H54 (cell line): Measurements from ENCODE around the gene GPATCH2L.
A peak's percentile ranks its signal among the peaks of the same experiment; 100 is the strongest.

Source experiments
- DNase-seq: peaks from one replicate; pipeline ENCODE4 v3.0.0; 2011; ENCODE audit warnings: low spot score, mixed read lengths; ENCODE audit not compliant: insufficient read length
- FAIRE-seq: peaks from 3 replicates; lab custom pipeline; 2011; peaks lifted over from hg19 to GRCh38; lab: Jason Lieb, UNC
- POLR2A ChIP-seq: IDR thresholded peaks from 2 replicates; pipeline ENCODE4 v1.6.1; 2011; ENCODE audit warnings: low read depth, mild to moderate bottlenecking, low read length

The GPATCH2L gene

DNA sequence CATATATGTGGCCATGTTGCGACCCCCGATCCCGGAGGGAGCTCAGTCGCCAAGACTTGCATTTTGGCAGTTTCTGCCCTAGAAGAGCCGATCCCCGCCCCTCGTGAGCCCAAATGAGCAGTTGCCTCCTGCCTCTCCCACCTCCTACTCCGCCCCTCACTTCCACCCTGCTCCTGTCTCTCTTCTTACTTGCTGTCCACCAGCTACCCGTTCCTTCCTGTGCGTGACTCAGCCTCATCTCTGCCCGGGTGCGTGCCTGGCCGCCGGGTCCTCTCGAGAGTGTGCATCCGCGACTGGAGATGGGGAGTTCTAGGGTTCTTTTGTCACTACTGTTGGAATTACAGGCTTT, 585 bp downstream of the GPATCH2L start:
- no peak for TF ChIP-seq POLR2A
- peak; percentile 85 for FAIRE-seq

DNA sequence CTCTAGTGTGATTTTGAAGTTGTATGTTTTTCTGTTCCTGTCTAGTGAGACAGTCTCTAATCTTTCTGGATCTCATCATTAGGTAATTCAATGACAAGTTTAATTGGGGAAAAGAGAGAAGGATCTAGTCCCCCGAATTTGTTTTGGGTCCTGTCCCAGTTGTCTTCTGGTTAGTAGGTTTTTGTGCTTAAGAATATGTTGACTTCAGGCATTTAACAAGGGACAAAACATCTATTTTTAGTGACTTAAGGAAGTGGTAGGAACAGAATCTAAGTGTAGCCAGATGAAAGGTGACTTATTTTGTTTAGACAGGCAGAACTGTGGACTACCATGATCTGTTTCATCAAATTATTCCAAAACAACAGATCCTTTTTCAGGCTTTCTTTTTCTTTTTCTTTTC, 2.2 kb downstream of the GPATCH2L start:
- FAIRE-seq, result no peak
- TF ChIP-seq POLR2A, result no peak
- no peak for DNase-seq

More for the DNA sequence above, 585 bp downstream of the GPATCH2L start:
- peak; percentile 77 for DNase-seq

DNA sequence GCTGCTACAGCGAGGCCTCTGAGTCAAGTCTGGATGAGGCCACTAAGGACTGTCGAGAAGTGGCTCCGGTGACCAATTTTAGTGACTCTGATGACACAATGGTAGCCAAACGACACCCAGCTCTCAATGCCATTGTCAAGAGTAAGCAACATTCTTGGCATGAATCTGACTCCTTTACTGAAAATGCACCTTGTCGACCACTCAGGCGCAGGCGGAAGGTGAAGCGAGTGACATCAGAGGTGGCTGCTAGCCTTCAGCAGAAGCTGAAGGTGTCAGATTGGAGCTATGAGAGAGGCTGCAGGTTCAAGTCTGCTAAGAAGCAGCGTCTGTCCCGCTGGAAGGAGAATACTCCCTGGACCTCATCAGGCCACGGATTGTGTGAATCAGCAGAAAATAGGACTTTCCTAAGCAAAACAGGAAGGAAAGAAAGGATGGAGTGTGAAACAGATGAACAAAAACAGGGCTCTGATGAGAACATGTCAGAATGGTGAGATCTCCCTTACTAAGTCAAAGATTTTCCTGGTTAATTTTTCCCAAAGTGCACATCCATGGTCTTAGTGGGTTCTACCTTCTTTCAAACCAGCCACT, 2.9 kb downstream of the GPATCH2L start:
- DNase-seq (no peak), FAIRE-seq (no peak)
- TF ChIP-seq POLR2A, result no peak

DNA sequence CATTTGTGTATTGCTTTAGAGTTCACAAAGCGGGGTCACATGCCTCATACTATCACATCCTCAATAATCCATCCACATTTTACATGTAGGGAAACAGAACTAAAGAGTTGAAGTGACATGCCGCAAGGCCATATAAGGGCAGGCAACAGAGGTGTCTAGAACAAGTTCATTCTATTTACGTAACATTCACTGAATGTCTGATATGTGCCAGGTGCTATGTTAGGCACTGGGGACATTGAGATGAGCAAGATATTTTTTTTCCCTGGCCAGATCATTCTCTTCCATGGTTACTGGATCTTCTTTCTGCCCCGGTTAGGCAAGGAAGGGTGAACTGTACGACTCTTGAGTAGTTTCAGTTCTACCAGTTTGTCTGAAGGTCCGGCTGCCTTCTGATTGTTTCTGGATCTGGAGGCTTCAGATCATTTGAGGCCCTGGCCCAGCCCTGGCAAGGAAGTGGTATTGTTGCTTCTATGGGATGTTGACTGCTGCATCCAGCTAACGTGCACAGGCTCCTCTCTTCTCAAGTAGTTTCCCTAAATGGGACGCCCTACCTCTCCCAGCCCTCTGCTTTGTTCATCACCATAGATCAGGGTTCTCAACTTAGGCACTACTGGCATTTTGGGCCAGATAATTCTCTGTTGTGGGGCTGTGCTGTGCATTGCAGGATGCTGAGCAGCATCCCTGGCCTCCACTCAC, 12.1 kb downstream of the GPATCH2L start:
- DNase-seq, result no peak
- FAIRE-seq, result no peak
- no peak for TF ChIP-seq POLR2A

DNA sequence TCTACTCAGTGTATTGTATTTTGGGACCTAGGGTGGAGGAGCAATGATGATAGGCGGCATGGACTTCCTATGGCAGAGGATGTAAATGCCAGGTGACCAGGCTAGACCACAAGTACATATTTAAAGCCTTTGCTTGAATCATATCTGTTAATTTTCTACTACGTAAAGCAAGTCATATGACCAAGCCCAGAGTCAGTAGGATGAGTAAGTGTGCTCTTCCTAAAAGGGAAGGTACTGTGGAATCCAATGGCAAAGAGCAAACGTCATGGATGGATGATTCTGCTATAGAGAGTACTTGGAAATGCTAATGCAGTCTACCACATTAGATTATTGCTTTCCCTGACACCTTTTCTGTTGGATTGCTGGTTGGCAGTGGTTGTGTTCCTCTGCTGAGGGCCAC, 16.8 kb downstream of the GPATCH2L start:
- FAIRE-seq, result no peak
- no peak for DNase-seq

DNA sequence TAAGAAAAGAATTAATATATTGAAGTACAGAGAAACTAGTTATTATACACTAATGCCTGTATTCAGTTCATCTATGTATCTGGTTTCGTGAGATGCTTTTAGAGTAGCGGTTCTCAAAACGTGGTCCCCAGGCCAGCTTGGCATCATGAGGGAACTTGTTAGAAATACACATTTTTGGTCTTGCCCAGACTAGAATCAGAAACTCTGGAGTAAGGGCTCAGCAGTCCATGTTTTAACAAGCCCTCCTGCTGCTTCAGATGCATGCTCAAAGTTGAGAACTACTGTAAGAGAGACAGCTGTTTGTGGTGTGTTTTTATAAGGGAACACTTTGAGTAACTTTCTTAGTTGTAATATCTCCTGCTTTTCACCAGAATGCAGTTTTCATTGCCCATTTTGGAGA, 18.1 kb downstream of the GPATCH2L start:
- DNase-seq (no peak), FAIRE-seq (no peak)
- no peak for TF ChIP-seq POLR2A

More for the DNA sequence above, 16.8 kb downstream of the GPATCH2L start:
- TF ChIP-seq POLR2A, result no peak

DNA sequence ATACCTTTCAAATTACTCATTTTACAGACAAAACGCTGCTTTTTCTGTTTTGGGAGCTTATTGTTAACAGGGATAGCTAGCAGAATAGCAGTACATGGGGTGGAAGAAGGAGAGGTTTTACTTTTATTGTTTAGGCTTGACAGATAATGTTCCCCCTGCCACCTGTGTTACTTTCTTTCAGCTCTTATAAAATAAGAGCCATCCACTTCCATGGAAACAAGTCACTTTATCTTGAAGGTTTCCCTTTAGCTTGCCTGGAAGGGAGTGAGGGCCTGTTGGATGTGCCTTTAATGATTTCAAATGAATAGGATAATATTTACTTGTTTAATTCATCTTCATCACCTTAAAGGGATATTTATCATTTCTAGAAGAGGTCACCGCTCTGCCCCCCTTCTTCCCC, 23.3 kb downstream of the GPATCH2L start:
- FAIRE-seq, result no peak
- no peak for DNase-seq
- TF ChIP-seq POLR2A, result no peak

DNA sequence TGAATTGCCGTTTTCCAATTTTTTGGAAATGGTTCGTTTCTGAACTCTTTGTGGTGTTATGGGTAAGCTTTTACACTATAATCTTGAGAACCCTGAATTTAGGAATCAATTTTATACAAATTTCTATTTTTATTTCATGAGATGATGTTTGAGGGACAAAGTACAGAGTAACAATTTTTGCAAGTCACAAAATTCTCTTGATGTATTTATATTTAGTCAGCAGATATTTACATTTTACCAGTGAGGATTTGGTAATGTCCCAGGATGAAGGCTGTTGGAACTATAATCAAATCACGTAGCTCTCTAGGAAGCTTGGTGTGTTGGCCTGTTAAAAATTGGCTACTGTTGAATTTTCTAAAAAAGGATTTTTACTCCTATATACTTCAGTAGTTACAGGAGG, 24.2 kb downstream of the GPATCH2L start:
- no peak for TF ChIP-seq POLR2A
- FAIRE-seq, result no peak
- no peak for DNase-seq

DNA sequence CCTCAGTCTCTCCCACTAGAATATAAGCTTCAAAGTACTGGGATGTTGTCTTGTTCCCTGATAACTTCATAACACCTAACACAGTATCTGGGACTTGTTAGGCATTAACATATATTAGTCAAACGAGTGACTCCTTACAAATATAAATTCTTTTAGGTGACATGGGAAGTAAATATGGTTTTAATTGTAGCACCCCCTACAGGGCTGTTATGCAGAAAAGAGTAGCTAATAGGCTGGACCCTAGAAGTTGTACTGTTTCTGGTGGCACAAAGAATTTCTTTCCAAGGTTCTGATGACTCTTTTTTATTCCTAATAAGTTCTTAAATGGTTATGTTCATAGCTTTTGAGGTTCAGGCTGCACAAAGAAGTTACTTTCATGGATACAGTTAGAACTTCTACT, 29.8 kb downstream of the GPATCH2L start:
- no peak for TF ChIP-seq POLR2A
- DNase-seq (no peak), FAIRE-seq (no peak)

DNA sequence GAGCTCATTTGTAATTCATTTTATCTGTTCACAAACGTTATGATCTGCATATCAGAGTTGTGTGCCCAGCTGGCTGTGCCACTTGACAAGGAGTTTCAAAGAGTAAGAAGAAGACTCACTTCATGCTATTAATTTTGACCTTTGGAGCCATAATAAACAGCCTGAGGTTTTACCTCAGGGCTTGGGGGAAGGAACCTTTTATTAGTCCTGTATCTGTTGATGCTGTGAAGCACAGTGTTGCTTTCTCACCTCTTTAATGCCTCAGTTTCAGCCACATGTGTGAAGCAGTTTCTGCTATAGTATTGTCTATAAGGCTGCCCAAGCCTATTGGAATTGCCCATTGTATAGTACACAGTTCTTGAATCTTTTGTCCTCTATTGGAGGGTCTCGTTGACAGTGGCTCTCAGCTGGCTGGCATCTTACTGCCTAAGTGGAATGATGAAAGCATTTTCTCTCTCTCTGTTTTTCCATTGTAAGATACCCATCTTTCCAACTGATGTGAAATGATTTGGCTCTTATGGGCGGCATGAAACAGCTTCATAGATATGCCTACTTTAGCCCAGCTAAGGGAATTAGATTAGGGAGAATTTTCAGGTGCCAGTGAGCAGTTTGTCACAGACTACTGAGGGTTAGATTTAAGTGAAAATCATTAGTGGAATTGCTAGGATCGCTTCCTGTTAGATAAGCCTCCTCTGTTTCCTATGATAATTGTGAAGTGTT, 34.7 kb downstream of the GPATCH2L start:
- FAIRE-seq, result no peak
- TF ChIP-seq POLR2A, result no peak
- DNase-seq, result no peak

DNA sequence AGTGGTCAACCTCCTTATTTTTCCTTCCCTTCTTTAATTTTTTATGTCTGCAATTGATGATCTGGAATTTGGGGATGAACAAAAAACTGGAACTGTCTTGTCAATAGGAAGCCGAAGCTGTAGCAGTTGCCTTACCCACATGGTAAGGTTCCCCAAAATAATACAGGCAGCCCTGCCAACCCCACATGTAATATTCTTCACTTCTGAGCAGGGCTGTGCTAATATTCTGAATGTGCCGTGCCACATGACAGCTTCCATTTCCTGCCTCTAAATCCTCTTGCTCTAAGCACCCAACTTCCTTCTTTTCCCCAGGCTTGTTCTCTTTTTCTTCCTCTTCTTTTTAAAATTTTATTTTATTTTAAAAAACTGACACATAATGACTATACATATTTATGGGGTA, 39.6 kb downstream of the GPATCH2L start:
- no peak for FAIRE-seq
- no peak for DNase-seq
- TF ChIP-seq POLR2A, result no peak

DNA sequence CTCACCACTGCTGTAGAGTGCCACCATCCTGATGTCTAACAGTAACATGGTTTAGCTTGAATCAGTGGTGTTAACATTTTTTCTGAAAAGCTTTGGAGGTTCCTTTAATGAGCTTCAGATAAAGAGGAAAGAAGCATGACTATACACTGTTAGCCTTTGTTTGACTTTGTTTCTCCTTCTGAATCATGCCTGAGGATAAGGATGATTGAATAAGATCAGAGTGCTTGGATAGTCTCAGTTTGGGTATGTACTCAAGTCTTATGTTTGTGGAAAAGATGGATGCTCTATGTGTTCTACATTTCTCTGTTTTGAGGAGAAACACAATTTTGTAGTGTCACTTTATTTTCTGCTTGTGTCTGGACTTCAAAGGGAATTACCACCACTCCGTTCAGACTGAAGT, 42.0 kb downstream of the GPATCH2L start:
- no peak for DNase-seq
- no peak for TF ChIP-seq POLR2A
- FAIRE-seq, result no peak

DNA sequence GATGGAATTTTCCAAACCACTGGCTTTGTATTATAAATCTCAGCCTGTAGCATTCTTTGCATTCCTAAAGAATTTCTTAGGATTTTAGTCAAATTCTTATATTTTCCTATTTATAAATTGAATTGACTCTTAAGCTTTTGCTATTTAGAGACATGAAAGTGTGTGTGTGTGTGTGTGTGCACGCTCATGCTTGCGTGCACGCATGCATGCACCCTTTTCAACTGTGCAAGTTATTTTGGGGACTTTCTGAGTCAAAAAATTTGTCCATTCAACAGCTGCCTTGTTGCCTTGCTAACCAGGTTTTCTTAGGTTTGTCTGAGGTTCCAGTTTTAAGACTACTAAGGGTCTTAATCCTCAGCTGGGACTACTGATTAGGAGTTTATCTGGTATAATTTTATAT, 42.6 kb downstream of the GPATCH2L start:
- TF ChIP-seq POLR2A, result no peak
- no peak for FAIRE-seq
- DNase-seq, result no peak

DNA sequence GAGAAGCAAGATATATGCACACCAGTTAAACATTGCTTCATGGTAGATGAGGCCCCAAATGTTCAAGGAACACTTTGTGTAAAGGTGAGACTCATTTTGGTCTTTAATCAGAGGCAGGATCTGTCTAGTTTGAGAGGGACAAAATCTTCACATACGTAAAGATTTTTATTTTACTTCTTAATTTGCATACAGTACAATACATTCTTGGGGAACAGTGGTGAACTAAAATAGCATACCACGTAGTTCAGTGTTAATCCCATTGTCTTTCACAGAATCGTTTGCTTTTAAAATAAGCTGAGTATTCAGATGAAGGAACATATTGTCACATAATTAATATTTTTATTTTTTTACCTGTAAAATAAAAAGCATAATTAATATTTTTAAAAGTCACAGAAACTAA, 43.3 kb downstream of the GPATCH2L start:
- no peak for DNase-seq
- no peak for TF ChIP-seq POLR2A
- FAIRE-seq, result no peak
